OCI-LY3 (cell line): ENCODE measurements around the gene CA4.

Source experiments
- EZH2phosphoT487 ChIP-seq: fragments of 200-600 bp; shearing (Covaris generic); IDR thresholded peaks from 2 replicates; pipeline ENCODE4 v1.6.1; 2018; ENCODE audit warnings: antibody characterized with exemption, mixed run types, low read depth
- TF ChIP-seq, protein P1 (sequence below): fragments of 200-600, 300-600 bp; sonication (generic); IDR thresholded peaks from 2 replicates; pipeline ENCODE4 v1.5.1; 2014; ENCODE audit warnings: antibody characterized with exemption, low read length, low read depth

DNA sequence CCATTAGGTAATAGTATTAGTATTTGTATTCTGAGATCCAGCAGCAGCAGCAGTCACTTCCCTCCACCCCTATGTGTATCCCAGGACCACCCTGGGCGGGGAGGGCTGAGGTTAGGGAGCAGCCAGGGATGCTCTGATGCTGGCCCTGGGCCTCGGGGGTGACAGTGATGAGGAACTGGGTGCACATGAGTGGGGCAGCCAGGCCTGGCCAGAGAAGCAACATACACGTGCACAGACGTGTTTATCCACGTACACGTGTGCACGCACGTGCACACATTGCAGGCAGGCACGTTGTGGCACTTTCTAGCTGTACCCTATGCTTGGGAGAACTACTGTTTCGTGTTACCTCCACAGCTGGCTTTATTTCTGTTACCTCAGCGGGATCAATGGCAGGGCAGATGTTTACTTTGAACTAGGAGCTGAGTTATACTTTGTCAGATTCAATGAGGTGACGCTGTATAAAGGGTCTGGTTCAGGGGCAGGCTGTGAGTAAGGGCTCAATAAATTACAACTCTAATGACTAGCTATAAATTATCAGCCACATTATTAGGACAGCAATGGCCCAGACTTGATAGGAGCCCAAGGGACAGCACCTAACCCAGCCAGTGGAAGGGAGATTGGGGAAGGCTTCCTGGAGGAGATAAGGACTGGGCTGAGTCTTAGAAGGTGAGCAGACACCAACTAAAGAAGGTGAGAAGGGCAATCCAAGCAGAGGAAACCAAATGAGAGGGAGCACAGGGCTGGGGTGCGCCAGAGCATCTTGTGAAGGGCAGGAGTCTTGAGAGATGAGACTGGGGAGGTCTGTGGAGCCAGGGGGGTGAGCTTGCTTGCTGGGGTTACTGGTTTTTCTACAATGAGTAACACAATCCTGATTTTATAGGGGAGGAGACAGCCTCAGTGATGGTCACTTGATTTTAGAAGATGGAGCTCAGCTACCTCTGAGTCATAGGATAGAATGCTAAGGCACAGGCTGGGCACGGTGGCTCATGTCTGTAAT lies 22.4 kb upstream of the CA4 start:
- TF ChIP-seq, protein P1, sequence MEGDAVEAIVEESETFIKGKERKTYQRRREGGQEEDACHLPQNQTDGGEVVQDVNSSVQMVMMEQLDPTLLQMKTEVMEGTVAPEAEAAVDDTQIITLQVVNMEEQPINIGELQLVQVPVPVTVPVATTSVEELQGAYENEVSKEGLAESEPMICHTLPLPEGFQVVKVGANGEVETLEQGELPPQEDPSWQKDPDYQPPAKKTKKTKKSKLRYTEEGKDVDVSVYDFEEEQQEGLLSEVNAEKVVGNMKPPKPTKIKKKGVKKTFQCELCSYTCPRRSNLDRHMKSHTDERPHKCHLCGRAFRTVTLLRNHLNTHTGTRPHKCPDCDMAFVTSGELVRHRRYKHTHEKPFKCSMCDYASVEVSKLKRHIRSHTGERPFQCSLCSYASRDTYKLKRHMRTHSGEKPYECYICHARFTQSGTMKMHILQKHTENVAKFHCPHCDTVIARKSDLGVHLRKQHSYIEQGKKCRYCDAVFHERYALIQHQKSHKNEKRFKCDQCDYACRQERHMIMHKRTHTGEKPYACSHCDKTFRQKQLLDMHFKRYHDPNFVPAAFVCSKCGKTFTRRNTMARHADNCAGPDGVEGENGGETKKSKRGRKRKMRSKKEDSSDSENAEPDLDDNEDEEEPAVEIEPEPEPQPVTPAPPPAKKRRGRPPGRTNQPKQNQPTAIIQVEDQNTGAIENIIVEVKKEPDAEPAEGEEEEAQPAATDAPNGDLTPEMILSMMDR, result no peak
- TF ChIP-seq EZH2phosphoT487, result no peak
